ENCODE data around the gene DOK4.

Gene DOK4

DNA sequence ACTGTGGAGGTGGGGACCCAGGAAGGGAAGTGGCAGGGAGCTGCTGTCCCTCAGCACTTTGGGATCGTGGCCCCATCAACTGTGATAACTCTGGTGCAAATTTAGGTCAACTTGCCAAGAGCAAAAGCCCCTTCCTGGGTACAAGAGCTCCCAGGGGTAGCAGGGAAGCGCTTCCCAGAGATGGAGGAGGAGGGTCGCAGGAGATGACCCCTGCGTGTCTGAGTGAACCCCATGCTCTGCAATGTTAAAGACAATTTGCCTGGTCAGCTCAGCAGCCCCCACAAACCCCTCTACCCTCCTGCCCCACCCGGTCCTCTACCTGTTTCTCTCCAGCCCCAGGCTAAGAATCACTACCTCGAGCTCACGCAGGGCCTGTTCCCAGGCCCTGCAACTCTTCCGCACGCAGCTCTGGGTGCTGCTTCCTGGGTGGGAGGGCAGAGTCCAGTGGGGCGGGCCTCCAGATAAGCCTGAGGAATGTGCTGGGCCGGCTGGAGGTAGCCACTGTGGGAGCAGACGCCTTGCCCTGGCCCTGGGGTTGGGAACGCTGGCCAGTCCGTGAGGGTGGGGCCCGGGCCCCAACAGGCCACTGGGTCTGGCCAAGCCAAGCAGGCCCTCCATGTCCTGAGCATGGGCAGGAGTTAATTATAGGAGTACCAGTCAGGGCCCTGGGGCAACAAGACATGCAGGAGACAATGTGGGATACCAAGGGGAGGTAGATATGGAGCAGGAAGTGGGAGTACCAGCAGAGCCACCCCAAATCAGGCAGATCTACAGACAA lies 6.1 kb downstream of the DOK4 start:
- H3K4me3 ChIP-seq (ENCODE audit: low read depth, low read length): peak overlapping the region; percentile 57
- no peak for DNase-seq (ENCODE audit: low read depth)

DNA sequence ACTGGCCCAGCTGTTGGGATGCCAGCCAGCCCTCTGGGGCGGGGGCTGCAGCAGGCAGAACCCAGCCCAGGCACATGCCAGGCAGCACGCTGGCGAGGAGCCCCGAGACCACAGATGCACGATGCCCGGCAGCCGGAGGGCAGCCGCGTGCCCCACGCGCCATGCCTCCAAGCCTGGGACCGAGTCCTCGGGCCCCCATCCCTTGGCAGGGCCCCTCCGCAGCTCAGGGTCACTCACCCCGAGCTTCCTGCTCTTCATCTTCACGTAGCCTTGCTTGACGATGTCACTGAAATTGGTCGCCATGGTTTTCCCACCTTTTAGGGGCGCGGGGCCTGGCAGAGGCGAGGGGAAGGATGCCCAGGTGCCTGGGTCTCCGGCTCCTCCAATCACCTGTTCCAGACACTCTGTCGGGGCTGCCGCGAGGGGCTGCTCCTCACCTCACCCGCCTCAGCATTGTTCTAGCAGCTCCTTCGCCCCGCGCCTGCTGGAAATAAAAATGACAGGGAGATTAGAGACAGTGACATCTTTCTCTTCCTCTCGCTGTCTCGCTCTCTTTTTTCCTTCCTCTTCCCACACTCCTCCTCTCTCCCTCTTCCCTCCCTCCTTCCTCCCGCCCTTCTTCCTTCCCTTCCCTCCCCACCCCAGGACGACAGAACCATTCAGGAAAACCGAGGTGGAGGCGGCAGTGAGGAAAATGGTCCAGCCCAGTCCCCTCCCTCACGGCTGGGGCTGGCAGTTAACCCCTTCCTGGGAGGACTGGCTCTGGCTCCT lies 6.9 kb downstream of the DOK4 start:
- peak overlapping the region; percentile 57 for H3K4me3 ChIP-seq (ENCODE audit: low read depth, low read length)
- DNase-seq (ENCODE audit: low read depth): peak; percentile 26

DNA sequence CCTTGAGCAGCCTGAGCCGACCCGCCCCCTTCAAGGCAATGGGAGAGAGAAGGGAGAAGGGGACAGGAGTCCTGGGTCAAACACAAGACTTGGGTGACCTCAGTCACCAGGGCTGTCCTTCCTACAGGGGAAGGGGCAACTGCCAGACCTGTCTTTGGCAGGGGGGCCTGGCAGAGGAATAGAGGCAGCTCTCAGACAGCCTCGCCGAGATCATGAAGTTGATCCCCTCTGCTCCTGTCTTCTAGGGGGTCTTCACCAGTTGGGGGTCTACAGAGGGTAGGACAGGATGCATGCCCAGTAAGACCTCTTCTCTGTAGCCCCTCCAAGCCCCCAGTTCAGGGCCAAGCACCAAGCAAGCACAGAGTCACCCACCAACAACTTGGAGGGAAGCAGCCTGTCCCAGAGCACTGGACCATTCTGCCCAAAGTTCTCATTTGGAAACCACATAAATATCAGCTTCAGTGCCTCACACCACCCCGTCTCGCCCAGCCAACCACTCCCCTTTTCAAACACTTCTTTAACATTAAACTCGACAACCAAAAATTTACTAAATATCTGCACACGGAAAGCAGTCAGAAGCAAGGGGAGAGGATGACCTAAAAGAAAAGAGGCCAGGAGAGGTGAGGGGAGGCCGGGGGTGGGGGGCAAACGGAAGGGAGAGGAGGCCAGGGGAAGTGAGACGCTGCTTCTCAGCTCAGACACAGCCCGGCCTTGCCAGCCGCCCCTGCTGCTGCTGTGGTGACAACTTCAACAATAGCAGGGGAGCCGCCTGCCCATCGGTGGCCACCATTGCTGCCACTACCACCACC lies 7.7 kb downstream of the DOK4 start:
- no peak for DNase-seq (ENCODE audit: low read depth)
- peak overlapping the region; percentile 57 for H3K4me3 ChIP-seq (ENCODE audit: low read depth, low read length)

DNA sequence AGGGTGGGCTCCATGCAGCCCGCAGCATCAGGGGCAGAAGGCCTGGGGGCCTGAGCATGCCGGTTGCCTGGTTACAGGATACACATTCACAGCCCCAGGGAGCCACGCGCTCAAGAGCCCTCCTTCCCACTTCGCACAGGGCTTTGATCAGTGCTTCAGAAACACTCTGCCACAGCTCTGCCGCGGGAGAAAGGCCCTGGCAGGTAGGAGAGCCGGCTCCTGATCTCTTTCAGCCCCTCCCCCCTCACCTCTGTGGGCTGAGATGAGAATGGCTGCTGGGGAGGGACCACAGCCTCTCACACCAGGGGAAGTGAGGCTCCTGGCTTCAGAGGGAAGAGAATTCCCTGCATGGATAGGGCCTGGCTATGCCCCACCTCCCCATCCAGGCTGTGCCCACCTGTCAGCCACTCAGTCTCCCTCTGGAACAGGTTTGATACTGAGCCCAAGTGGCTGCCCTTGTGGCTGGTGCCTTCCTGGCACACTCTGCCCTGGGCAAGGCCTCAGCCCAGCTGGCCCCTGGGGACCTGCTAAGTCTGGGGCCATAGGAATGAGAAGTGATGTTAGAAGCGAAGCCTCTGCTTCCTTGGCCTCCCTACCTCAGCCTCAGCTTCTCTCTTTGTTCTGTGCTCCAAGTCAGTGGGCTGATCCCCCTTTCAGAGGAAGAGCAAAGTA lies 8.6 kb downstream of the DOK4 start:
- H3K4me3 ChIP-seq (ENCODE audit: low read depth, low read length): no peak overlapping the region
- no peak for DNase-seq (ENCODE audit: low read depth)

DNA sequence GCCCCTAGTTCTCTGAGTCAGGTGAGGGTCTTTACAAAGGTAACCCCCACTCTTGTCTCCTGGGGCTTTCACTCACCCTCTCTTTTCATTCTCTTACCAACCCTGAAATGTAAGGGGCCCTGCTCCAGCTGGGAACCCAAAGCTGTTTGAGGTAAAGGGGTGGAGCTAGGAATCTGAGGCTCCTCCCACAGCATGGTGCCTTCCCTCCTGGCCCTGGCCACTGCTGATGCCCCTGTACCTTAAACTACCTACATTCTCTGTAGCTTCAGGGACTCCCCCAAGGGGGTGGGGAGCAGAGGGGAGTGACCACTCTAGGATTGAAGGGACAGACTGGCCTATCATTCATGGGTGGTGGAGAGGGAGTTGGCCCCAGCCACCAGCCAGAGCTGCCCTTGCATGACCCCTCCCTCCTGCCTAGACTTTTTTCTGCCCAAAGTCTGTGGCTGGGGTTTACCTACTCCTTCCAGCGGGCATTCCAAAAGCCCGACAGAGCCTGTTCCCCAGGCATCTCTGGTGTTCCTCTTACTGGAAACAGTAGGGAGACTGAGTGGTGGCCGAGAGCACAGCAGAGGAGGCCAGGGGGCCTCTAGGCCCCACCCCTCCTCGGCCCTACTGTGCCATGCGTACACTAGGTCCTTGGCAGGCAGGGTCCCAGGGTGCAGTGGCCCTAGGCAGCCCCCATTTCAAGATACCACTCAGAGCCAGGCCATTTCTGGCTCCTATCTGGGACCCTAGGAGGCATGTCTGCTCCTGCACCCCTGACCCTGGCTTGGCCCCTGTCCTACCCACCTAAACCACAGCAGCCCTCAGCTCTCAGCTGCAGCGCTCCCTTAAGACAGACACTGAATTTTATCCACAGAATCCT lies 9.5 kb downstream of the DOK4 start:
- no peak for DNase-seq (ENCODE audit: low read depth)
- no peak overlapping the region for H3K4me3 ChIP-seq (ENCODE audit: low read depth, low read length)

DNA sequence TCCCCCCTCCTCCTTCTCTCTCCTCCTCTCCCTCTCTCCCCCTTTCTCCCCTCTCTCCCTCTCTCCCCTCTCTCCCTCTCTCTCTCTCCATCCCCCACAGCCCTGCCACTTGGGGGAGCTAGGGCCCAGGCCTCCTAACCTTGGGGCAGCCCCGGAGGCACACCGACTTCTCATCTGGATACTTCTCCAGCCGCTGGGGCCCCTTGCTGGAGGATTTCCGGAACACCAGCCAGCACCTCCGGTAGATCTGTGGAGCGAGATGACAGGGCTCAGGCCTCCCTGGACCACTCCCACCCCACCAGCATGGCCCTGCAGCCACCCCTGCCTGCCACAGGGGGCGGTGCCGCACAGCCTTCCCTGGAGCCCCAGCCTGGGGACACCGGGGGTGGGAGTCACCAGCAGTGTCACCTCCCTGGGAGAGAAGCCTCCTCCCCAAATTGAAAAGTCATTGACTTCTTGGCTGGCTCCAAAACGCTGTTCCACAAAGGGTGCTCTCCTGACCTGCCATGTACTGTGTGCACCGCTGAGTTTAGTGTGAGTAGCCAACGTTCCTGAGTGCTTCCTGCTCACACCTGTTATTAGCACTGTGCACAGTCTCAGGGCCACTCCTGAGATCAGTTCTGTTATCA lies 10.5 kb downstream of the DOK4 start:
- peak; percentile 7 for DNase-seq (ENCODE audit: low read depth)

DNA sequence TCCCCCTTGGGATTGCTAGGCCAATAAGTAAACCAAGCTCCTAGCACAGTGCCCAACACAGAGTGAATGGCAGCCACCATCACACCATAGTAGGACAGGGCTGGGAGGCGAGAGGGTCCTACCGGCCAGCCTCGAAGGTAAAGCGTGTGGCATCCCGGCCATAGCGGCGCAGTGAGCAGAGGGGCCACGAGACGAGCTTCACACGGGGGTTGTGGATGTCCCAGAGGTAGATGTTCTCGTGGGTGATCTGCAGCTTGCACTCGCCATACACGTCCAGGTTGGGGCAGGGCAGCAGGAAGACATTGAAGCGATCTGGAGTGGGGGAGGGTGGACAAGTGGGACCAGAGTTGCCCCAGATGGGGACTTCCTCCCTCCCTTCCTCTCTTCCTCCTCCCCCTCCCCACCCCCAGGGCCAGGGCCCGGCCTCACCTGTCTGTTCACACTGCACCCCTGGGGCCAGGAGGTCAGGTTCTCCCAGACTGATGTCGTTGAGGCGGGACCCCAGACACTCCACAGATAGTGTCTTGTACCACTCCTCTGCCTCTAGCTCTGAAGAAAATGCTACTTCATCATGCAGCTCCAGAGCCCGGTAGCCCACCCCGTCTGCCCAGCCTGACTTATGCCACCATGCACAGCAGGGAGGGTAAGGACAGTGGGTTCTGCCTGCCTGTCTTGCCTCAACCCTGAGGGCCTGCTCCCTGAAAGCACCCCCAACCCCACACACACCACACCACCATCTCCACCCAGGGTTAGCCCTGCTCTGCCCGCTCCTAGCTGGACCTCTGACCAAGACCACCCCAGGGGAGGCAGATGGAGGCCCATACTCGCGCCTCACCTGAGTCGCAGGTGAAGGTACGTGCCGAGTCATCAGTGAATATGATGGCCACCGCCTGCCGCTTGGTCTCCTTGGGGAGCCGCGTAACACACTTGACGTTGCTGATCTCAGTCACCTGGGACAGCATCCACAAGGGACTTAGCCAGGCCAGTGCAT lies 11.3 kb downstream of the DOK4 start:
- no peak overlapping the region for H3K4me3 ChIP-seq (ENCODE audit: low read depth, low read length)
- DNase-seq (ENCODE audit: low read depth): no peak

More for the DNA sequence above, 10.5 kb downstream of the DOK4 start:
- H3K4me3 ChIP-seq (ENCODE audit: low read depth, low read length): no peak overlapping the region

DNA sequence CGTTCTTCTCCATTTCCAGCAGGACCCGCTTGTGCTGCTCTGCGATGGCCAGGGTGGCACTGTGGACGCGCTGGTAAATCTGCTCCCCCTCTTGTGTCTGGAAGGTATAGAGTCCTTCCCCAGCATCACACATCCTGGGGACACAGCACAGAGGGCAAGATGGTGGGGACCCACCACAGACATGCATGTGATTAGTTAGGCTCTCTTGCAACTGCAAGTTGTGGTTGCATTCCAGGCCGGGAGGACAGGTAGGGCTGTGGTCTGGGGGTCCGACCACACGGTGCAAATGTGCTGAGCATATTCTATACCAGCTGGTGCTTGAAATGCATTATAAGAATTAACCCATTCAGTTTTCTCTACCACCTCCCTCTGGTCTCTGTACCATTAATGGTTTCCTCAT lies 12.4 kb downstream of the DOK4 start:
- H3K4me3 ChIP-seq (ENCODE audit: low read depth, low read length): no peak overlapping the region
- no peak for DNase-seq (ENCODE audit: low read depth)

DNA sequence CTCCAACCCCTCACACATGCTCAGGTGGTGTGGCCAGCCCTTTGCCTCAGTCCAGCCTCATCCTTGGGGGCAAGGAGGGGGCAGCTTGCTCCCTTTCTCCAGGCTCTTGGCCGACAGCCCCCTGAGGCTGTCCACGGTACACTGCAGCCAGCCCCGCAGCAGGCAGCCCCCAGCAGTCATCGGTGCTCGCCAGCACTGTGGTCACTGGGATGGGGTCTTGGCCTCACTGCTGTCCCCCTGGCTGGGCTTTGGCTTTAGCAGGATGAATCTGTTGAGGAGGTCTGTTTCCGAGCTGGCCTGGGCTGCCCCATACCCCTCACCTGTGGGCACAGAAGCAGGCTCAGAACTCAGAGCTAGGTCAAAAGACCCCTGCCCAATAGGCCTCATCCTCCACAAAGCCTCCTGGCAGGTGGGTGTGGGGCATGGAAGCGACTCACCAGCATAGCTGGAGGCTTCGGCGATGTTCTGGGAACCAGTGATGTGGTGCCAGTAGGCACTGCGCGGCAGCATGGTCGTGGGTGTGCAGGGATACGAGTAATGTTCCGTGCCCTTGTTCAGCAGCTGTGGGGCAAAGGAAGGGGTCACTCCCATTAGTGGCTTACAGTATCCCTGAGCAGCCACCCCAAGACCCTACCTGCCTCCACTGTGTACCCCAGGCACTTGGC lies 13.0 kb downstream of the DOK4 start:
- DNase-seq (ENCODE audit: low read depth): no peak
- H3K4me3 ChIP-seq (ENCODE audit: low read depth, low read length): no peak overlapping the region

DNA sequence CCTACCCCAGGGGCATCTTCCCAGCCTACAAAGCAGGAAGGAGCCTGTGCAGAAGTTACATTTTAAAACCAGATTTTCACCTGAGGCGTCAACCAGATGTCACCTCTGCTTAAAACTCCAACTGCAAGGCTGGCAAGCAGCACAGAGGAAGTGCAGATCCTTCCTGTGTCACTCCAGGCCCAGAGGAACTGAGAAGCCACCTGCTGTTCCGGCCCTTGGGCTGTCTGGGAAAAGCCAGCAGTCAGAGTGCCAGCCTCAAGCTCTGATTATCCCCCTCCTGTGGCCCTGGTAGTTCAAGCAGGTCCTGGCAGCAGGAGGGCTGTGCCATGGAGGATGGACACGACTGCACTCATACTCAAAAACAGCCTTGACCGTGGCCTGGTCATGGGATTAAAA lies 13.6 kb downstream of the DOK4 start:
- no peak for DNase-seq (ENCODE audit: low read depth)
- no peak overlapping the region for H3K4me3 ChIP-seq (ENCODE audit: low read depth, low read length)

DNA sequence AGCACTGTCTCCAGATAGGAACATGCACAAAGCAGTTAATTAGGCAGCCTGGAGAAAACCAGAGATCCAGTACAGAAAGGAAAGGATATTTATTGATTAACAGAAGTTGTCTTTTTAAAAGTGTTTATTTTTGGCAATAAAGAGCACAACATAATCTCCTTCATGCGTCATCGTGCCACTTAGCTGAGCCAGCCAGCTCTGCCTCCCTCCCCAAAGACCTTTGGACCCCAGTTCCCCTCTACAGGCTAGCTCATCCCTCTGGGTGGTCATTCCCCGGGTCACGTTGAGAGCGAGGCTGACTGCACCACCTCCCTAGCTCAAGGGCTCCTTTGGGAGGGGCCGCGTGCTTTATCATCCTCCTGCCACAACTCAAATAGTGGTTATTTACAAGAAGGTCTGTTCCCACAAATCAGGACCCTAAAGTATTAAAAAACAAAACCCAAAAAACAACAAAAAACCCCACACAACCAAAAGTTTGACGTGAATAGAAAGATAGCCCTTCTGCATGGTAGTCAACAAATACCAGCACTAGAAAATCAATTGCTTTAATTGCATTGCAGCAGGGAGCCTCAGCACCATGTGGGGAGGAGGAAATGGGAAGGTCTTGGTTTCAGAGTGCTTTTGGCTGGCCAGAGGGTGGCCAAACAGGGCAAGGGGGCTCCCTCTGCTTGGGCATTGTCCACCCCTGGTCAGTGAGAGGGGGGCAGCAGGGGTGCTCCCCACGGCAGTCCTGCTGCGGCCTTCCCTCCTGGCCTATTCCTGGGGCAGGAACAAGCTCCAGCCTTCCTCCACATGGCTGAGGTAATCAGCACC lies 14.2 kb downstream of the DOK4 start:
- H3K4me3 ChIP-seq (ENCODE audit: low read depth, low read length): no peak overlapping the region
- no peak for DNase-seq (ENCODE audit: low read depth)

DNA sequence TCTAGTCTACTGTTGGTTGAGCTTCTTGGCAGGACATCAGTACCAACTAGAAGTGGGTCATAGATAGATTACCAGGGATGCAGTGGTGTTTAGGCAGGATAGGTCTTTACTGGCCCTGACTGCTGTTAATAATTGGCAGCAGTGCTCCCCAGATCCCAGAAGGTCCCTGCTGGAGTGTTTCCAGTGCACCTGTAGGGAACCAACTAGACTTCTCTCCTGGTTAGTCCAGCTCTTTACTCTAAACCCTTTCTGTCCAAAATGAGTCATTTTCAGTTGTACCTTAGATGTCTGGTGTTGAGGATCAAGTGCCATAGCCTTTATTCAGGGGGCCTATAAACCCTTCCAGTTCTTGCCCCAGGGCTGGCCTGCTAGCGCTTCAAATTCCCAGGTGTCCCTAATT lies 15.1 kb downstream of the DOK4 start:
- no peak for DNase-seq (ENCODE audit: low read depth)

DNA sequence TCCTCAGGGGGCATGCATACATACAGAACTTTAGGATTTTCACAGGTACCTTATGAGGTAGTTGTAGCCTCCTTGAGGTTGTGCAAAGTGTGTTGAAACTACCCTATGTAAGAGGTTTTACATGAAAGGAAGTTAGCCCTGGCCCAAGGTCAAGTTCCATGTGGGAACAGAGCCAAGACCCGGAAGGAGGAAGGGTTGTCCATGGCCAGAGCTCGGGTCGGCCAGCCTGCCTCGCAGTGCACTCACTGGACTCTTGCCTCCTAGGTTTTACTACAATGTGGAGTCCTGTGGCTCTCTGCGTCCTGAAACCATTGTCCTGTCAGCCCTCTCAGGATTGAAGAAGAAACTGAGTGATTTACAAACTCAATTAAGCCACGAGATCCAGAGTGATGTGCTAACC lies 15.6 kb downstream of the DOK4 start:
- DNase-seq (ENCODE audit: low read depth): no peak
- no peak overlapping the region for H3K4me3 ChIP-seq (ENCODE audit: low read depth, low read length)

More for the DNA sequence above, 15.1 kb downstream of the DOK4 start:
- no peak overlapping the region for H3K4me3 ChIP-seq (ENCODE audit: low read depth, low read length)

DNA sequence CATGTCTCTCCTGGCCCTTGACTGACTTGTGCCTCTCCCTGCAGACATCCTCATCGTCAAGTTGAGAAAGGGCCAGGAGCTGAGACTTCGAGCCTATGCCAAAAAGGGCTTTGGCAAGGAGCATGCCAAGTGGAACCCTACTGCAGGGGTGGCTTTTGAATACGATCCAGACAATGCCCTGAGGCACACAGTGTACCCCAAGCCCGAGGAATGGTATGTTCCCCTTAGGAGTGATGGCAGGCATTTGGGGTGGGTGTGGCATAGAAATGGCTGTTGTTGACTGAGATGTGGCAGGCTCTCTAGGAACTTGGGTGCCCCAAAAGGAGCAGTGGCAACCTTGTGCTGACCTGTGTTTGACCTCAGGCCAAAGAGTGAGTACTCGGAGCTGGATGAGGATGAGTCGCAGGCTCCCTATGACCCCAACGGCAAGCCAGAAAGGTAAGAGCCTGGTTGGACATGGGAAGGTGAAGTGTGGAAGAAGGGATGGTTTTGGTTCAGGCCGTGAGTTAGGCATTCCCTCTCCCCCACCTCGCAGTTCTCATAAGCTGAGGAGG lies 16.3 kb downstream of the DOK4 start:
- no peak for DNase-seq (ENCODE audit: low read depth)
- no peak overlapping the region for H3K4me3 ChIP-seq (ENCODE audit: low read depth, low read length)

DNA sequence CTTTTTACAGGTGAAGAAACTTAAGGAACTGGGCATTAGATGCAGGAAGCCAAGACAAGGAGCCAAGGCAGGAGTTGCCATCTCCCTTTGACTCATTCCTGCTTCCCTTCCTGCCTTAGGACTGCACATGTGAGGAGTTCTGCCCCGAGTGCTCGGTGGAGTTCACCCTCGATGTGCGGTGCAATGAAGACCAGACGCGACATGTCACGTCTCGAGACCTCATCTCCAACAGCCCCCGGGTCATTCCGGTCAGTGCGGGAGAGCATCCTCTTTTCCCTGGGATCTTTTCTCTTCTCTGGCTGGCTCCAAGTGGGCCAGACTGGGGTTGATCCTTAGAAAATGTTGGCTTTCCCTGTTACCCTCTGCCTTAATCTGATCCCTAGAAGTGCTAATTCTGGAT lies 17.2 kb downstream of the DOK4 start:
- no peak overlapping the region for H3K4me3 ChIP-seq (ENCODE audit: low read depth, low read length)
- no peak for DNase-seq (ENCODE audit: low read depth)

DNA sequence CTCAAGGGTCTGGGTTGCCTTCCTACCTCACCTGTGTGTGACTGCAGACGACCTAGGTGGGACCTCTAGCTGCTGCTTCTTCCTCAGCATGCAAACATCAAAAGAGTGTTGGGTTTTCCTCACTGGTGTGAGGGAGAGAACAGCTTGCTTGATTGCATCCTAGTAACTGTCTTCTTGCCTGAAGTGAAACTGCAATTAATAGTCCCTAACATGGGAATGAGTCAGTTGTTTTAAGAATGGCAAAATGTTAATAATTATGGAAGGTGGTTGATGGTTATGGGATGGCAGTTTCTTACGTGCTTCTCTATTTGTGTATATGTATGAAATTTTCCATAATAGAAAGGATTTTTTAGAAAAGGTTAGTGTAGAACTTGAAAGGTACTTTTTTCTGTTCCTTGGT lies 17.9 kb downstream of the DOK4 start:
- H3K4me3 ChIP-seq (ENCODE audit: low read depth, low read length): no peak overlapping the region
- DNase-seq (ENCODE audit: low read depth): no peak
